B cell (primary cell): ENCODE data around the gene MPST.

ENCODE experiments used
- CTCF ChIP-seq: fragments of 200-600 bp; IDR thresholded peaks from one replicate; pipeline ENCODE4 v1.8.0; 2022; ENCODE audit warnings: antibody characterized with exemption, mild to moderate bottlenecking
- EZH2 ChIP-seq: IDR thresholded peaks from 2 replicates; pipeline ENCODE4 v1.6.1; 2012; ENCODE audit warnings: borderline replicate concordance, low read depth, mild to moderate bottlenecking, moderate library complexity, low read length; ENCODE audit not compliant: insufficient read depth, poor library complexity, severe bottlenecking

GRCh38 chr22:37060801-37061610 lies 41.5 kb downstream of the MPST start:
- TF ChIP-seq CTCF = no peak
- no peak for TF ChIP-seq EZH2
